Fibroblast of the aortic adventitia (primary cell): ENCODE results near the gene MAP3K21. TPM values are rescaled to one million over a fixed set of nuclear protein-coding genes. Genes with fewer than 3 reads are reported as not detected.

Experiments
- DNase-seq: peaks from one replicate; pipeline ENCODE4 v3.0.0-alpha.2; 2010; ENCODE audit warnings: low read depth
- H3K4me3 ChIP-seq: 2 replicates; pipeline ENCODE4 v1.5.1; 2011; ENCODE audit warnings: low read depth, mild to moderate bottlenecking, control low read depth, low read length, moderate library complexity
- total RNA-seq: library from RNA; depleted of rRNA; stranded (reverse); fragments of >200 nt; gene quantifications from 2 replicates; pipeline ENCODE4 v1.2.3, GENCODE V29; 2012; ENCODE audit warnings: low replicate concordance
- TF ChIP-seq, protein P1 (sequence below): IDR thresholded peaks from 2 replicates; pipeline ENCODE4 v1.5.1; 2011; ENCODE audit warnings: mild to moderate bottlenecking, low read length, control low read depth, inconsistent platforms; ENCODE audit not compliant: insufficient read depth

The MAP3K21 gene
- total RNA-seq, 1 donor, result 0.18 TPM

GRCh38 chr1:233300326-233300725 lies 27.2 kb upstream of the MAP3K21 start:
- TF ChIP-seq, protein P1, sequence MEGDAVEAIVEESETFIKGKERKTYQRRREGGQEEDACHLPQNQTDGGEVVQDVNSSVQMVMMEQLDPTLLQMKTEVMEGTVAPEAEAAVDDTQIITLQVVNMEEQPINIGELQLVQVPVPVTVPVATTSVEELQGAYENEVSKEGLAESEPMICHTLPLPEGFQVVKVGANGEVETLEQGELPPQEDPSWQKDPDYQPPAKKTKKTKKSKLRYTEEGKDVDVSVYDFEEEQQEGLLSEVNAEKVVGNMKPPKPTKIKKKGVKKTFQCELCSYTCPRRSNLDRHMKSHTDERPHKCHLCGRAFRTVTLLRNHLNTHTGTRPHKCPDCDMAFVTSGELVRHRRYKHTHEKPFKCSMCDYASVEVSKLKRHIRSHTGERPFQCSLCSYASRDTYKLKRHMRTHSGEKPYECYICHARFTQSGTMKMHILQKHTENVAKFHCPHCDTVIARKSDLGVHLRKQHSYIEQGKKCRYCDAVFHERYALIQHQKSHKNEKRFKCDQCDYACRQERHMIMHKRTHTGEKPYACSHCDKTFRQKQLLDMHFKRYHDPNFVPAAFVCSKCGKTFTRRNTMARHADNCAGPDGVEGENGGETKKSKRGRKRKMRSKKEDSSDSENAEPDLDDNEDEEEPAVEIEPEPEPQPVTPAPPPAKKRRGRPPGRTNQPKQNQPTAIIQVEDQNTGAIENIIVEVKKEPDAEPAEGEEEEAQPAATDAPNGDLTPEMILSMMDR, result no peak
- H3K4me3 ChIP-seq, result no peak overlapping the region
- no peak for DNase-seq

- peak; percentile 53 for DNase-seq
- TF ChIP-seq, protein P1, result peak; percentile 83
- no peak overlapping the region for H3K4me3 ChIP-seq
Measured at GRCh38 chr1:233304489-233305102, 22.9 kb upstream of the MAP3K21 start.

- TF ChIP-seq, protein P1, result no peak
- no peak for DNase-seq
- no peak overlapping the region for H3K4me3 ChIP-seq
Measured at GRCh38 chr1:233313434-233314155, 13.9 kb upstream of the MAP3K21 start.

DNA sequence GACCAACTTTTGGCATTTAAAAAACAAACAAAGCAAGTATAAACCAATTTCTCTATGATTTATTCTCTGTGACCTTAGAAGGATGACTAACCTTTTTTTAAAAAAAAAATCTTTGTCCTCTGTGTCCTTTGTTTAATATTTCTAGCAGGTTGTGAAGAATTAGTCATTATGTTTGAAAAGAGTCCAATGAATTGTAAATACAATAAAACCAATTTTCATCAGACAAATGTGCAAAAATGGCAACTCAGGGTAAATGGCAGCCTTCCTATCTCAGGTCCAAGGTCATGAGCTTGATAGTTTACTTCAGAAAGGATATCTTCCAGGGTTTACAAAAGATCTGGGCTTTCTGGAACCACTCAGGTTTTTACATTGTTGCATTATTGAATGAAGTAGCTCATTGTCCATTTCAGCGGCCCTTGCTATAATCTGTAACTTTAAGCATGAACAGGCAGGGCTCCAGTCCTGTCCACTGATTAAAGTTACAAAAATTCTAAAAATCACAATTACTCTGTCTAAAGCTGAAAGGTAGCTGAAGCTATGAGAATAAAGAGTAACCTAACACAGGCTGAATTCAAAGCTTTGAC lies 11.7 kb upstream of the MAP3K21 start:
- no peak overlapping the region for H3K4me3 ChIP-seq
- TF ChIP-seq, protein P1, result no peak
- no peak for DNase-seq

DNA sequence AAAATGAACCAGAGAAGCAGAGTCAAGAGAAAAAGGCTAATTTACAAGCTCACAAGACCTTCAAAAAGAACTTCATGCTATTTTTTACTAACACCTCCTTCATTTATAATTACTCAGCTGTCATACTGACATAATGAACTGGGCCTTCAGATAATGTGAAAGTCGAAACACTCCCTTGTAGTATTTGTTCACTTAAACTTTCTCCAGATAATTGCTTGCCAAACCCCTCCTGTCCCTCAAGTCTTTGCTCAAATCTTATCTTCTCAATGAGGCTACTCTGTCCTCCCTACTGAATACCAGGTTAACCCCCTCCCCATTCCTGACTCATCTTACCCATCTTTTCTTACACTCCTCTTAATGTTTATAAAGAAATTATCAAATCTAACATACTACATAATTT lies 11.1 kb upstream of the MAP3K21 start:
- TF ChIP-seq, protein P1, result no peak

DNA sequence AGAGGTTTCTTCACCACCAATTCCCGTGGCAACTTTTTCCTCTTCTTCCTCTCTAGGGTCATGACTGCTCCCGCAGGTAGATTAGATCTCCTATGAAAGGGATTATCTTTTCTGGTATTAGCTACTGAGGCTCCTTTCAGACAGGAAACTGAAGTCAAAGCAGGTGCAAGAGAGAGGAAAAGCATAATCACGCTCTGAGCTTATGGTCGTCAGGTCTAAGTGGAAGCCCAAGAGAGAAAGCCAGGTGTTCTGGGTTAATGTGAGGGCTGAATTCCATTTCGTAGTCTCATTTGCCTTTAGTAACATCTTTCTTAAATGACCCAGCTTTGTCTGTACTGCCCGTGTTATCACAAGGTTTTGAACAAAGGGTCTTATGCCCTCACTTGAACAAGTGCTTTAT lies 8.3 kb upstream of the MAP3K21 start:
- TF ChIP-seq, protein P1, result no peak

More for the DNA sequence above, 11.1 kb upstream of the MAP3K21 start:
- no peak overlapping the region for H3K4me3 ChIP-seq
- DNase-seq, result no peak

More for the DNA sequence above, 8.3 kb upstream of the MAP3K21 start:
- no peak overlapping the region for H3K4me3 ChIP-seq
- DNase-seq, result no peak
